K562 (cell line): ENCODE data around the gene ANTXRL. TPM values are rescaled to one million over a fixed set of nuclear protein-coding genes. Genes with fewer than 3 reads are reported as not detected.

Experiments
- ATAC-seq: fragments of 200-7000 bp; cut with Tn5 transposase; 3 replicates; pipeline ENCODE4 v1.9.1; 2020; ENCODE audit warnings: moderate library complexity
- BruUV-seq: library from RNA; stranded (reverse); fragments of 400-500 nt; replicated peaks from 2 replicates; lab custom pipeline; 2021; lab: Mats Ljungman, UMichigan
- CTCF ChIA-PET: fragments of 300-600 bp; formaldehyde crosslinking; extraction: SDS; loops from one replicate; lab custom pipeline; 2021; ENCODE audit warnings: low intra/inter-chr PET ratio; lab: Yijun Ruan, JAX
- POLR2A ChIA-PET: fragments of 300-600, 350-650 bp; sonication (Branson Sonifier 250); formaldehyde crosslinking; extraction: SDS; loops from one replicate; lab custom pipeline; 2021; ENCODE audit warnings: antibody characterized with exemption, inconsistent platforms; lab: Yijun Ruan, JAX
- DNase-seq, 4 experiments: peaks; one replicate each; pipeline versions ENCODE4 v3.0.0 to v3.0.0-alpha.2; 2011 to 2018; ENCODE audit warnings: low spot score in 3 of 4, mixed read lengths in 3 of 4; ENCODE audit errors: extremely low read depth in 1 of 4
- FAIRE-seq: peaks from 2 replicates; lab custom pipeline; 2011; peaks lifted over from hg19 to GRCh38; lab: Jason Lieb, UNC
- H2AFZ ChIP-seq: 2 replicates; pipeline ENCODE4 v1.6.0; 2011; ENCODE audit warnings: low read depth, low read length, control low read depth, inconsistent platforms
- H3K27ac ChIP-seq: fragments of 200-600 bp; 3 replicates; pipeline ENCODE4 v1.8.0; 2011; ENCODE audit warnings: low read depth, mild to moderate bottlenecking, control low read depth, inconsistent platforms, low read length, moderate library complexity, mixed read lengths; ENCODE audit errors: extremely low read depth
- H3K27me3 ChIP-seq, 2 experiments: fragments of 300-600 bp in 1 of 2; 2 replicates in 1 of 2; 3 replicates in 1 of 2; pipeline versions ENCODE4 v1.6.0 to v1.8.0; 2011; ENCODE audit warnings: inconsistent platforms in 2 of 2, low read length in 2 of 2, mild to moderate bottlenecking in 1 of 2, mixed read lengths in 1 of 2, moderate library complexity in 1 of 2; ENCODE audit not compliant: control insufficient read depth in 2 of 2, insufficient read depth in 2 of 2
- H3K36me3 ChIP-seq: fragments of 300-600 bp; 3 replicates; pipeline ENCODE4 v1.8.0; 2011; ENCODE audit warnings: mild to moderate bottlenecking, low read length, inconsistent platforms; ENCODE audit not compliant: control insufficient read depth, insufficient read depth
- H3K4me1 ChIP-seq, 2 experiments: fragments of 200-600 bp in 1 of 2; replicated peaks in 1 of 2; 2 replicates in 1 of 2; 3 replicates in 1 of 2; pipeline versions ENCODE4 v1.5.1 to v1.8.0; 2011; ENCODE audit warnings: inconsistent platforms in 2 of 2, low read length in 2 of 2, mild to moderate bottlenecking in 1 of 2, mixed read lengths in 1 of 2, moderate library complexity in 1 of 2; ENCODE audit not compliant: control insufficient read depth in 2 of 2, insufficient read depth in 2 of 2
- H3K4me2 ChIP-seq: 2 replicates; pipeline ENCODE4 v1.6.1; 2011; ENCODE audit warnings: low read length, control low read depth, inconsistent platforms, mixed read lengths; ENCODE audit not compliant: insufficient read depth
- H3K4me3 ChIP-seq: fragments of 200-600 bp; sonication (generic), shearing (Covaris generic); 2 replicates; pipeline ENCODE4 v1.5.1; 2016; ENCODE audit warnings: control low read depth, inconsistent platforms
- H3K79me2 ChIP-seq: fragments of 200-600 bp; 3 replicates; pipeline ENCODE4 v1.8.0; 2011; ENCODE audit warnings: low read length, inconsistent platforms; ENCODE audit not compliant: control insufficient read depth, insufficient read depth
- H3K9ac ChIP-seq, 2 experiments: 2 replicates each; pipeline versions ENCODE4 v1.6.0 to v1.6.1; 2011; ENCODE audit warnings: low read depth in 2 of 2, low read length in 2 of 2, control low read depth in 1 of 2, inconsistent platforms in 1 of 2, mild to moderate bottlenecking in 1 of 2, mixed read lengths in 1 of 2; ENCODE audit not compliant: insufficient read depth in 1 of 2
- H3K9me1 ChIP-seq: one replicate; pipeline ENCODE4 v1.6.0; 2011; ENCODE audit warnings: inconsistent platforms, mild to moderate bottlenecking, low read length, moderate library complexity; ENCODE audit not compliant: control insufficient read depth, insufficient read depth
- H3K9me3 ChIP-seq: replicated peaks from 2 replicates; pipeline ENCODE4 v1.5.1; 2011; ENCODE audit warnings: low read depth, low read length, inconsistent platforms; ENCODE audit not compliant: control insufficient read depth, insufficient read depth
- H4K20me1 ChIP-seq: replicated peaks from 2 replicates; pipeline ENCODE4 v1.6.1; 2011; ENCODE audit warnings: low read length, inconsistent platforms, mixed read lengths; ENCODE audit not compliant: control insufficient read depth, insufficient read depth
- KAT2B ChIP-seq: IDR thresholded peaks from one replicate; pipeline ENCODE4 v1.6.1; 2012; ENCODE audit warnings: low read depth, mild to moderate bottlenecking, control low read depth, inconsistent platforms, low read length, moderate library complexity
- KLF6 ChIP-seq: fragments of 250-450 bp; sonication (Bioruptor Pico); IDR thresholded peaks from 2 replicates; pipeline ENCODE4 v1.4.0; 2020; ENCODE audit warnings: mild to moderate bottlenecking, moderate library complexity, borderline replicate concordance
- MEF2D ChIP-seq: conservative IDR thresholded peaks from 2 replicates; pipeline ENCODE4 v1.6.1; 2016; ENCODE audit warnings: low read depth, missing genetic modification characterization, missing compliant biosample characterization
- REST ChIP-seq, 2 experiments: fragments of 450-650 bp; formaldehyde crosslinking in 1 of 2; IDR thresholded peaks; 2 replicates each; pipeline versions ENCODE4 v1.4.0 to v1.6.1; 2014 to 2020; ENCODE audit warnings: mild to moderate bottlenecking in 2 of 2, borderline replicate concordance in 1 of 2, low read depth in 1 of 2
- RNF2 ChIP-seq: sonication (generic); IDR thresholded peaks from 2 replicates; pipeline ENCODE4 v1.6.1; 2016
- SPI1 ChIP-seq: IDR thresholded peaks from 2 replicates; pipeline ENCODE4 v1.6.1; 2011; ENCODE audit warnings: low read depth, low read length, control low read depth, borderline replicate concordance
- ZFP91 ChIP-seq: sonication (generic); formaldehyde crosslinking; IDR thresholded peaks from 2 replicates; pipeline ENCODE4 v1.8.0; 2022; ENCODE audit warnings: mild to moderate bottlenecking, missing genetic modification reagents
- ZFX ChIP-seq: sonication (generic); formaldehyde crosslinking; IDR thresholded peaks from 2 replicates; pipeline ENCODE4 v1.8.0; 2022; ENCODE audit warnings: mild to moderate bottlenecking, missing genetic modification reagents, moderate library complexity
- ZNF143 ChIP-seq: sonication (generic); formaldehyde crosslinking; IDR thresholded peaks from 2 replicates; pipeline ENCODE4 v1.9.0; 2022; ENCODE audit warnings: mild to moderate bottlenecking, missing genetic modification reagents
- ZNF184 ChIP-seq: sonication (generic); formaldehyde crosslinking; IDR thresholded peaks from 2 replicates; pipeline ENCODE4 v1.5.0; 2020; ENCODE audit warnings: missing genetic modification reagents
- ZNF253 ChIP-seq: fragments of 250-450 bp; sonication (Bioruptor Pico); conservative IDR thresholded peaks from 2 replicates; pipeline ENCODE4 v1.6.1; 2021; ENCODE audit warnings: mild to moderate bottlenecking
- WGBS: fragments of 100-300 bp; shearing (Covaris generic); methylation state at CpG from one replicate; pipeline ENCODE4 v1.1.6; 2016; ENCODE audit warnings: low coverage, mixed read lengths; ENCODE audit not compliant: insufficient coverage; ENCODE audit errors: missing lambda C conversion rate; 5-methylcytosine and 5-hydroxymethylcytosine counted together
- in situ Hi-C: fragments of 300-500 bp; cut with MboI; formaldehyde crosslinking; loops from 4 replicates; pipeline ENCODE4 v1.15.0; 2018; ENCODE audit warnings: inconsistent platforms, mixed read lengths
- intact Hi-C: fragments of 100-400 bp; cut with micrococcal nuclease; formaldehyde crosslinking; loops from 2 replicates; pipeline ENCODE4 v1.14.2; 2022
- polyA plus RNA-seq, 8 experiments: library from polyadenylated mRNA; depleted of rRNA in 4 of 8; stranded (reverse) in 5 of 8; unstranded in 3 of 8; fragments of >200 nt; fragmentation: Nextera tagmentation in 2 of 8; fragmentation: Illumina TruSeq in 1 of 8; extraction: Ambion mirVana in 2 of 8; extraction: Trizol in 1 of 8; gene quantifications; 2 replicates each; pipeline versions ENCODE4 v1.2.1 to v1.2.3, GENCODE V29; 2011 to 2014; ENCODE audit warnings: inconsistent platforms in 1 of 8, missing spikeins in 1 of 8
- total RNA-seq, 7 experiments: library from RNA; depleted of rRNA in 6 of 7; stranded (reverse); fragments of >200 nt in 6 of 7; fragmentation: Illumina TruSeq in 2 of 7; extraction: Trizol in 2 of 7; gene quantifications; 2 replicates each; pipeline versions ENCODE4 v1.2.1 to v1.2.3, GENCODE V29; 2011 to 2021; ENCODE audit warnings: low replicate concordance in 1 of 7

ANTXRL gene
- total and polyA plus RNA-seq, 9 of the 15 experiments (the other 6 are each of a cell fraction or from before 2014, with no cell fraction given): not detected

GRCh38 chr10:46283580-46284285 is 3.1 kb upstream of the ANTXRL start:
- H3K9ac ChIP-seq: peak overlapping the region; percentile 67 to 93
- TF ChIP-seq ZNF253 (CRISPR knock-in tag) (no peak), REST (IDR thresholded peaks at IDR 0.05; ENCODE audit: borderline replicate concordance) (no peak), REST (CRISPR knock-in tag; IDR thresholded peaks at IDR 0.05; ENCODE audit: low read depth) (no peak), KLF6 (no peak), KAT2B (no peak), ZFX (CRISPR knock-in tag) (no peak), RNF2 (no peak), ZFP91 (no peak), MEF2D (tag) (no peak), ZNF143 (CRISPR knock-in tag) (no peak), ZNF184 (CRISPR knock-in tag) (no peak), SPI1 (no peak)

More at GRCh38 chr10:46283580-46284285, 3.1 kb upstream of the ANTXRL start:
- ATAC-seq (no peak), FAIRE-seq (no peak), DNase-seq (no peak)
- Histone ChIP-seq H3K9me3 (no peaks in the 10 kb centered on the region), H2AFZ (peak overlapping the region; percentile 100), H3K4me3 (peak overlapping the region; percentile 61), H3K4me2 (peak overlapping the region; percentile 99), H4K20me1 (0 out of 2 replicates have a peak, but pooled peaks cover 5% of the 10 kb centered on the region), H3K79me2 (no peaks in the 10 kb centered on the region), H3K36me3 (no peaks in the 10 kb centered on the region), H3K27ac (no peak overlapping the region; the same call in 2 of the 3 replicates), H3K4me1 (peaks cover 2 to 22% of the 10 kb centered on the region in 2 experiments; a peak in 3 of 5 replicates), H3K9me1 (no peaks in the 10 kb centered on the region), H3K27me3 (peaks cover 23 to 49% of the 10 kb centered on the region in 2 experiments; a peak in 4 of 5 replicates)
- intact Hi-C loops: no loop called here
- POLR2A ChIA-PET: interaction anchor here (0.7 to 2.8 kb wide), 2 partner anchors 176 to 1096 kb away, joined by 3 to 7 read pairs; no protein-coding TSS in a partner anchor
- no TSS peak for BruUV-seq
- 8% methylated on average over 6 of the region's 6 CpGs for WGBS
- in situ Hi-C loops: loop anchor here (5.0 to 25.0 kb wide), 3 partner anchors 176 to 1604 kb away; partner anchors contain the start of gene ZNF488
- CTCF ChIA-PET: no interaction called here
